Measurements from ENCODE around the gene MRPS12. TPM values are rescaled to one million over a fixed set of nuclear protein-coding genes. Genes with fewer than 3 reads are reported as not detected.

MRPS12 gene
- total and polyA plus RNA-seq, 2 of the 4 experiments (the other 2 are of a cell fraction) = 26.7 to 75.4 TPM

- BruUV-seq (replicated peaks) = no TSS peak
- Histone ChIP-seq H3K4me2 (ENCODE audit: low read depth, low read length) (no peak overlapping the region), H2BK15ac (ENCODE audit: low read depth, low read length) (no peak overlapping the region), H2BK120ac (ENCODE audit: low read depth, low read length) (no peak overlapping the region), H4K20me1 (ENCODE audit: insufficient read depth, low read length) (no peaks in the 10 kb centered on the region; the same call in 1 of the 2 replicates), H3K9me3 (ENCODE audit: control insufficient read depth, insufficient read depth, low read length) (no peaks in the 10 kb centered on the region), H3K4ac (ENCODE audit: low read depth, low read length) (no peak overlapping the region), H4K91ac (ENCODE audit: insufficient read depth, low read depth, low read length) (no peak overlapping the region), H3K4me1 (ENCODE audit: control insufficient read depth, insufficient read depth, low read length) (no peaks in the 10 kb centered on the region), H3K27ac (ENCODE audit: insufficient read depth, low read length) (no peak overlapping the region), H2BK20ac (ENCODE audit: low read depth, low read length) (no peak overlapping the region), H3K18ac (ENCODE audit: low read depth, low read length) (no peak overlapping the region), H2AFZ (replicated peaks; ENCODE audit: low read length, poor library complexity) (no peak overlapping the region), H4K8ac (ENCODE audit: low read depth in 2 of 2, low read length in 2 of 2) (no peak overlapping the region), H3K56ac (ENCODE audit: extremely low read depth, insufficient read depth, low read length) (no peak overlapping the region), H3K14ac (replicated peaks; ENCODE audit: low read depth, low read length) (no peak overlapping the region), H3K79me1 (ENCODE audit: low read depth in 1 of 2, low read length in 2 of 2) (peaks cover 0 to 7% of the 10 kb centered on the region in 2 experiments; a peak in 1 of 4 replicates), H4K5ac (ENCODE audit: low read depth, low read length) (no peak overlapping the region), H2AK9ac (replicated peaks; ENCODE audit: low read depth, low read length, poor library complexity) (no peak overlapping the region), H3K9ac (ENCODE audit: low read depth, low read length) (no peak overlapping the region), H3K36me3 (ENCODE audit: control insufficient read depth, insufficient read depth, low read length) (no peaks in the 10 kb centered on the region), H2AK5ac (ENCODE audit: low read depth, low read length) (no peak overlapping the region), H3K9me1 (ENCODE audit: insufficient read depth, low read length) (no peaks in the 10 kb centered on the region; the same call in 1 of the 2 replicates), H3K27me3 (ENCODE audit: control insufficient read depth, insufficient read depth, low read length) (no peaks in the 10 kb centered on the region), H3K23ac (ENCODE audit: low read depth, low read length) (no peak overlapping the region), H3K4me3 (ENCODE audit: insufficient read depth, low read depth, low read length) (no peak overlapping the region), H2BK5ac (ENCODE audit: low read depth, low read length, poor library complexity, severe bottlenecking) (no peak overlapping the region)
- ChIA-PET POLR2A (ENCODE audit: unreplicated experiment) (no interaction called here), CTCF (no interaction called here)
- intact Hi-C loops (cut with micrococcal nuclease) (no loop called here), dilution Hi-C loops (cut with HindIII; ENCODE audit: low sequenced_read_pairs, unreplicated experiment) (no loop called here), in situ Hi-C loops (cut with MboI; ENCODE audit: low sequenced_read_pairs) (loop anchor here (10.0 kb wide), 1 partner anchor 366 kb away; the partner anchor contains the start of gene LRFN1)
- TF ChIP-seq MAFK (IDR thresholded peaks at IDR 0.05; ENCODE audit: low read depth, low read length) (no peak), RAD21 (IDR thresholded peaks at IDR 0.05; ENCODE audit: low read length) (no peak), SMC3 (IDR thresholded peaks at IDR 0.05; ENCODE audit: low read depth, low read length) (no peak), RCOR1 (IDR thresholded peaks at IDR 0.05; ENCODE audit: insufficient replicate concordance, low read length) (no peak), BHLHE40 (IDR thresholded peaks at IDR 0.05; ENCODE audit: low read depth, low read length) (no peak)
- DNase-seq = no peak
- ATAC-seq (ENCODE audit: low read depth) = no peak
- 100% methylated on average over 1 of the region's 2 CpGs; no CpG with 5 or more reads in 1 of the 2 experiments for WGBS, 2 experiments (ENCODE audit: extremely low coverage in 2 of 2, insufficient read length in 1 of 2)
These were observed 27.6 kb downstream of the MRPS12 start for GRCh38 chr19:38958301-38958700.
